ENCODE results near the gene ZNF827.

ZNF827 gene

DNA sequence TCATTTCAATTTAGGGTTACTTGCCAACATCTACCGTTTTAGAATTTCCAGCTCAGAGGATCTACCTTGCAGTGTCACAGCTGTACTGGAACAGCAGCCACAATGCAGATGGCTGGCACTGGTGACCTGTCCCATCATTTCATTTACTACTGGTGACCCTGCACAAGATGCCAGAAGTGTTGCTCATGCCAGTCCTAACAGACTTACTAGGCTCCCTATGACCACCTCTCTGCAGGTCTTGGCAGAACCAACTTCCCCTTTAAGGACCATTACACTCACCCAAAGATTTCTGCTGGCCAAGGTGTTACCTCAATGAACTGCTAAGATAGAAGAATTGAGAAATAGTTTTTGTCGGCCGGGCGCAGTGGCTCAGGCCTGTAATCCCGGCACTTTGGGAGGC lies 151.8 kb downstream of the ZNF827 start:
- Histone ChIP-seq H2BK5ac (ENCODE audit: low read depth, low read length, poor library complexity, severe bottlenecking) (no peak overlapping the region), H2AFZ (ENCODE audit: low read depth, low read length) (no peak overlapping the region), H4K91ac (ENCODE audit: low read length) (no peak overlapping the region), H3K4me3 (ENCODE audit: insufficient read depth in 1 of 2, low read depth in 1 of 2, low read length in 2 of 2) (no peak overlapping the region), H2BK12ac (ENCODE audit: low read length in 2 of 2) (no peak overlapping the region), H3K4me1 (ENCODE audit: control insufficient read depth, insufficient read depth, low read depth, low read length) (no peaks in the 10 kb centered on the region), H3K23ac (ENCODE audit: low read length in 2 of 2) (no peak overlapping the region), H3K36me3 (ENCODE audit: control insufficient read depth in 1 of 2, insufficient read depth in 2 of 2, low read depth in 1 of 2, low read length in 2 of 2) (peaks cover 0 to 7% of the 10 kb centered on the region in 2 experiments), H3K4me2 (ENCODE audit: low read length, poor library complexity, severe bottlenecking) (no peak overlapping the region), H2AK5ac (ENCODE audit: low read length, severe bottlenecking) (no peak overlapping the region), H3K9ac (ENCODE audit: low read length) (no peak overlapping the region), H2BK120ac (ENCODE audit: low read depth, low read length) (no peak overlapping the region), H3K79me1 (replicated peaks; ENCODE audit: low read length, poor library complexity, severe bottlenecking) (peaks cover 15% of the 10 kb centered on the region), H3K9me3 (ENCODE audit: control insufficient read depth, low read length) (peaks cover 10% of the 10 kb centered on the region), H3K18ac (ENCODE audit: low read depth in 1 of 2, low read length in 2 of 2) (no peak overlapping the region), H3K4ac (ENCODE audit: low read depth in 1 of 2, low read length in 2 of 2) (no peak overlapping the region), H3K27me3 (ENCODE audit: control insufficient read depth in 1 of 2, insufficient read depth in 1 of 2, low read length in 2 of 2) (no peaks in the 10 kb centered on the region), H3K27ac (ENCODE audit: low read length, poor library complexity, severe bottlenecking) (no peak overlapping the region), H2BK15ac (ENCODE audit: low read depth, poor library complexity, severe bottlenecking) (no peak overlapping the region), H4K8ac (ENCODE audit: low read length) (no peak overlapping the region), H3K14ac (ENCODE audit: low read length in 2 of 2) (no peak overlapping the region)
- DNase-seq, result no peak
- over 99% methylated on average over 5 of the region's 5 CpGs for WGBS

DNA sequence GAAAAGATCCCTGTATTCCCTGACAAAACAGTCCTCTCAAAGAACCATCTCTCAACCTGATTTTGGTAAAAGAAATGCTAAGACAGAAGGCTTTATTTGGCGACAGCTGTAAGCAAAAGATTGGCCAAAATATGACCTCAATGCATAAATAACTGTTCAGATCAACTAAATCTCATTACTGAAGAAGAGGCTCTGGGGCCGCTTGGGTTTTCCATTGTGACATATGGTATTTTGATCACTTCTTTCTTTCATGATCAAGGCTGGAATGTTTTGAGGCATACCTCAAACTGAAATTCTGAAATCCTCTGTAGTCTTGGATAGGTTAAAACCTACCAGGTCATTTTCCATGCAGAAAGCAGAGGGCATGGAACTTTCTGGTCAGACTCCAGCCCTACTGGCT lies 152.4 kb downstream of the ZNF827 start:
- H3K27me3 ChIP-seq (ENCODE audit: control insufficient read depth in 1 of 2, insufficient read depth in 1 of 2, low read length in 2 of 2), result no peaks in the 10 kb centered on the region
- H3K4ac ChIP-seq (ENCODE audit: low read depth in 1 of 2, low read length in 2 of 2), result no peak overlapping the region
- H3K14ac ChIP-seq (ENCODE audit: low read length in 2 of 2), result no peak overlapping the region
- H3K79me1 ChIP-seq (replicated peaks; ENCODE audit: low read length, poor library complexity, severe bottlenecking), result peaks cover 15% of the 10 kb centered on the region
- peaks cover 0 to 8% of the 10 kb centered on the region in 2 experiments for H3K36me3 ChIP-seq (ENCODE audit: control insufficient read depth in 1 of 2, insufficient read depth in 2 of 2, low read depth in 1 of 2, low read length in 2 of 2)
- no peak overlapping the region for H3K18ac ChIP-seq (ENCODE audit: low read depth in 1 of 2, low read length in 2 of 2)
- H4K91ac ChIP-seq (ENCODE audit: low read length), result no peak overlapping the region
- no peak overlapping the region for H3K9ac ChIP-seq (ENCODE audit: low read length)
- H4K8ac ChIP-seq (ENCODE audit: low read length), result no peak overlapping the region
- DNase-seq, result no peak
- no peak overlapping the region for H2AFZ ChIP-seq (ENCODE audit: low read depth, low read length)
- no peak overlapping the region for H2BK120ac ChIP-seq (ENCODE audit: low read depth, low read length)
- H3K4me1 ChIP-seq (ENCODE audit: control insufficient read depth, insufficient read depth, low read depth, low read length), result no peaks in the 10 kb centered on the region
- no peak overlapping the region for H2AK5ac ChIP-seq (ENCODE audit: low read length, severe bottlenecking)
- H3K27ac ChIP-seq (ENCODE audit: low read length, poor library complexity, severe bottlenecking), result no peak overlapping the region
- H3K23ac ChIP-seq (ENCODE audit: low read length in 2 of 2), result no peak overlapping the region
- H3K4me3 ChIP-seq (ENCODE audit: insufficient read depth in 1 of 2, low read depth in 1 of 2, low read length in 2 of 2), result no peak overlapping the region
- H3K9me3 ChIP-seq (ENCODE audit: control insufficient read depth, low read length), result peaks cover 10% of the 10 kb centered on the region
- H3K4me2 ChIP-seq (ENCODE audit: low read length, poor library complexity, severe bottlenecking), result no peak overlapping the region
- WGBS, result 100% methylated on average over 2 of the region's 2 CpGs
- no peak overlapping the region for H2BK12ac ChIP-seq (ENCODE audit: low read length in 2 of 2)
- H2BK15ac ChIP-seq (ENCODE audit: low read depth, poor library complexity, severe bottlenecking), result no peak overlapping the region
- no peak overlapping the region for H2BK5ac ChIP-seq (ENCODE audit: low read depth, low read length, poor library complexity, severe bottlenecking)

DNA sequence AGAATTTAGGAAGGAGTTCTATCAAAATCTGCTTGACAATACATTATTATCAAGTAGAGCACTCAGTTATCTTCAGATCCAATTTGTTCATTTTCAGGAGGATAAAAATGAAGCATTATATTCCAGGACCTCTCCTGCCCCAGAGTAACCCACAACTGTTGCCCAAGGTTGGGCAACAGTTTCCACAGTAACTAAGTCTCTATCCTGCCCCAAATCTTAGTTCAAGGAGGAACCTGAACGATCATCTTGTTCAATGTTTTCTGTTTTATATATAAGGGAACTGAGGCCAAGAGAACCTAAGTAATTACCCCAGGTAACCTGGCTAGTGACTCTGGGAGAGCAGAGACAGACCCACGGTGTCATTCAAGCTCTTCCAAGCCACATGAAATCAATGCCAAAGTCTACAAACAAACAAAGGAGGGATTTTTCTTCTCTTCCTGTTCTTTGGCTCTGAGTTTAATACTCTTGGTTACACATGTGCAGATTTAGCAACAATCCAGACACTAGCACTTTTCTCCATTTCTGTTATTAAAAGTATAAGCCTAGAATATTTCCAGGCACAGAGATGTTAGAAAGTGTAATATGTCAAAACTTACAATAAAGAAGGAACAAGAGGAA lies 153.1 kb downstream of the ZNF827 start:
- no peak overlapping the region for H3K14ac ChIP-seq (ENCODE audit: low read length in 2 of 2)
- no peak overlapping the region for H2BK5ac ChIP-seq (ENCODE audit: low read depth, low read length, poor library complexity, severe bottlenecking)
- peaks cover 10% of the 10 kb centered on the region for H3K9me3 ChIP-seq (ENCODE audit: control insufficient read depth, low read length)
- H3K9ac ChIP-seq (ENCODE audit: low read length), result no peak overlapping the region
- WGBS, result 85% methylated on average over 2 of the region's 2 CpGs
- H2BK12ac ChIP-seq (ENCODE audit: low read length in 2 of 2), result no peak overlapping the region
- no peak overlapping the region for H2BK15ac ChIP-seq (ENCODE audit: low read depth, poor library complexity, severe bottlenecking)
- peaks cover 15% of the 10 kb centered on the region for H3K79me1 ChIP-seq (replicated peaks; ENCODE audit: low read length, poor library complexity, severe bottlenecking)
- H3K23ac ChIP-seq (ENCODE audit: low read length in 2 of 2), result no peak overlapping the region
- H2BK120ac ChIP-seq (ENCODE audit: low read depth, low read length), result no peak overlapping the region
- DNase-seq, result no peak
- H3K36me3 ChIP-seq (ENCODE audit: control insufficient read depth in 1 of 2, insufficient read depth in 2 of 2, low read depth in 1 of 2, low read length in 2 of 2), result peaks cover 0 to 8% of the 10 kb centered on the region in 2 experiments
- H2AFZ ChIP-seq (ENCODE audit: low read depth, low read length), result no peak overlapping the region
- no peak overlapping the region for H3K4me2 ChIP-seq (ENCODE audit: low read length, poor library complexity, severe bottlenecking)
- H3K4me1 ChIP-seq (ENCODE audit: control insufficient read depth, insufficient read depth, low read depth, low read length), result no peaks in the 10 kb centered on the region
- H4K8ac ChIP-seq (ENCODE audit: low read length), result no peak overlapping the region
- no peak overlapping the region for H3K4ac ChIP-seq (ENCODE audit: low read depth in 1 of 2, low read length in 2 of 2)
- no peaks in the 10 kb centered on the region for H3K27me3 ChIP-seq (ENCODE audit: control insufficient read depth in 1 of 2, insufficient read depth in 1 of 2, low read length in 2 of 2)
- H3K4me3 ChIP-seq (ENCODE audit: insufficient read depth in 1 of 2, low read depth in 1 of 2, low read length in 2 of 2), result no peak overlapping the region
- no peak overlapping the region for H3K18ac ChIP-seq (ENCODE audit: low read depth in 1 of 2, low read length in 2 of 2)
- H3K27ac ChIP-seq (ENCODE audit: low read length, poor library complexity, severe bottlenecking), result no peak overlapping the region
- H4K91ac ChIP-seq (ENCODE audit: low read length), result no peak overlapping the region
- no peak overlapping the region for H2AK5ac ChIP-seq (ENCODE audit: low read length, severe bottlenecking)

DNA sequence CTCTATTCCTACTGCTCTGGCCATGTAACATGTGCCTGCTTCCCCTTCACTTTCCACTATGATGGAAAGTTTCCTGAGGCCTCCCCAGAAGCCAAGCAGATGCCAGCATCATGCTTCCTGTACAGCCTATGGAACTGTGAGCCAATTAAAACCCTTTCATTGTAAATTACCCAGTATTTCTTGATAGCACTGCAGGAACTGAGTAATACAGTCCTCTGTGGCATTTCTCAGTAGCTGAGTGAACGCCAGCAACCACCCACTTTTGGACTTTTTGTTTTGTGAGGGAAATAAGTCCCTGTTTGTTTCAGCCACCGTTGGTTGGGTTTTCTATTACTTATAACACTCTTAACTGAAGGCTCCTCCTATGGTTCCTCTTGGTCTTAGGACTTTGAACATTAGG lies 154.6 kb downstream of the ZNF827 start:
- no peak overlapping the region for H2BK5ac ChIP-seq (ENCODE audit: low read depth, low read length, poor library complexity, severe bottlenecking)
- no peak overlapping the region for H4K91ac ChIP-seq (ENCODE audit: low read length)
- no peaks in the 10 kb centered on the region for H3K27me3 ChIP-seq (ENCODE audit: control insufficient read depth in 1 of 2, insufficient read depth in 1 of 2, low read length in 2 of 2)
- no peak for DNase-seq
- peaks cover 15% of the 10 kb centered on the region for H3K79me1 ChIP-seq (replicated peaks; ENCODE audit: low read length, poor library complexity, severe bottlenecking)
- H4K8ac ChIP-seq (ENCODE audit: low read length), result no peak overlapping the region
- H3K4me2 ChIP-seq (ENCODE audit: low read length, poor library complexity, severe bottlenecking), result no peak overlapping the region
- no peaks in the 10 kb centered on the region for H3K4me1 ChIP-seq (ENCODE audit: control insufficient read depth, insufficient read depth, low read depth, low read length)
- no peak overlapping the region for H3K18ac ChIP-seq (ENCODE audit: low read depth in 1 of 2, low read length in 2 of 2)
- no peak overlapping the region for H3K14ac ChIP-seq (ENCODE audit: low read length in 2 of 2)
- peaks cover 10% of the 10 kb centered on the region for H3K9me3 ChIP-seq (ENCODE audit: control insufficient read depth, low read length)
- H3K4me3 ChIP-seq (ENCODE audit: insufficient read depth in 1 of 2, low read depth in 1 of 2, low read length in 2 of 2), result peak overlapping the region in 1 of 2 experiments; percentile 22
- 100% methylated on average over 2 of the region's 2 CpGs for WGBS
- no peak overlapping the region for H3K4ac ChIP-seq (ENCODE audit: low read depth in 1 of 2, low read length in 2 of 2)
- H3K9ac ChIP-seq (ENCODE audit: low read length), result no peak overlapping the region
- peaks cover 4 to 11% of the 10 kb centered on the region in 2 experiments for H3K36me3 ChIP-seq (ENCODE audit: control insufficient read depth in 1 of 2, insufficient read depth in 2 of 2, low read depth in 1 of 2, low read length in 2 of 2)
- H2AK5ac ChIP-seq (ENCODE audit: low read length, severe bottlenecking), result no peak overlapping the region
- H2BK12ac ChIP-seq (ENCODE audit: low read length in 2 of 2), result no peak overlapping the region
- H2BK15ac ChIP-seq (ENCODE audit: low read depth, poor library complexity, severe bottlenecking), result no peak overlapping the region
- H2BK120ac ChIP-seq (ENCODE audit: low read depth, low read length), result no peak overlapping the region
- H3K23ac ChIP-seq (ENCODE audit: low read length in 2 of 2), result no peak overlapping the region
- no peak overlapping the region for H2AFZ ChIP-seq (ENCODE audit: low read depth, low read length)
- H3K27ac ChIP-seq (ENCODE audit: low read length, poor library complexity, severe bottlenecking), result no peak overlapping the region
